ENCODE data around the gene PPA2.

Gene PPA2

DNA sequence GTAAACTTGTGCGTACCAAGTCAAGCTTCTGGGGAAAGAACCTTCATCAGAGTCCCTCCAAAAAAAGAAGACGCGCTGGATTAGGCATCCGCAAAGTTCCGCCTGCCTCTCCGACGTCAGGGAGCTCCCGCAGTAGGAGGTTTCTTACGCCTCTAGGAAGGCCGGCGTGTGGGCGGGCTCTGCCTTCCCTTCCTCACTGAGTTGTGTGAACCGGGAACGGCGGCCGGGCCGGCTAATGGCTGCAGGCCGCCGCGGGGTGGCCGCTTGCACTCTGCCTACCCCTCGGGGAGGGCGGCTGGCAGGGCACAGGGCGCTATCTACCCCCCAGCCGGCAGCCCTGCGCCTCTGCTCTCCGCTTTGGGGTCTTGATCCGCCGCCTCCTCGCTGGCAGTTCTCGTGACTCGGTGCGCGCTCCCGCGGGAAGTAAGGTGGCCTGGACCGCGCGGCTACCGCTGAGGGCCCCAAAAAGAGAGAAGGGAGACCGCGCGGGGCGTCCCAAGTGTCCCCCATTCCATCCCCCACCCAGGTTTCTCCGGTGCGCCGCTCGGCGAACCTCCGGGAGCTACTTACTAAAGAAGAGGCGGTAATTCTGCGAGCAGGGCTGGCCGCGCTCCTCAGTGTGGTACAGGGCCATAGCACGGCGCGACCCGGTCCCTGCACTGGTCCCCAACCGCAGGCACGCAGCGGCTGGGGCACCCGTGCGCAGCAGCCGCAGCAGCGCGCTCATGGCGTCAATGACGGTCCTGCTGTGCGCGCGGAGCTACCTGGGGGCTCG, at the start of gene PPA2:
Gene PPA2 (minus strand): TSS at position 739 of the 775 bp plus-strand sequence. CDS start 12 bp downstream, at position 727.
- Mint-ChIP-seq H3K27ac (peak within 1 kb of the TSS; percentile 98), H3K4me3 (peak within 1 kb of the TSS; percentile 96), H3K4me1 (peaks cover 43% of the 10 kb centered on the region), H3K27me3 (peaks cover 3% of the 10 kb centered on the region), H3K9me3 (no peaks in the 10 kb centered on the region), H3K36me3 (ENCODE audit: low read depth) (peaks cover 32% of the 10 kb centered on the region)
- ATAC-seq (peak; percentile 78), DNase-seq (peak; percentile 77)

DNA sequence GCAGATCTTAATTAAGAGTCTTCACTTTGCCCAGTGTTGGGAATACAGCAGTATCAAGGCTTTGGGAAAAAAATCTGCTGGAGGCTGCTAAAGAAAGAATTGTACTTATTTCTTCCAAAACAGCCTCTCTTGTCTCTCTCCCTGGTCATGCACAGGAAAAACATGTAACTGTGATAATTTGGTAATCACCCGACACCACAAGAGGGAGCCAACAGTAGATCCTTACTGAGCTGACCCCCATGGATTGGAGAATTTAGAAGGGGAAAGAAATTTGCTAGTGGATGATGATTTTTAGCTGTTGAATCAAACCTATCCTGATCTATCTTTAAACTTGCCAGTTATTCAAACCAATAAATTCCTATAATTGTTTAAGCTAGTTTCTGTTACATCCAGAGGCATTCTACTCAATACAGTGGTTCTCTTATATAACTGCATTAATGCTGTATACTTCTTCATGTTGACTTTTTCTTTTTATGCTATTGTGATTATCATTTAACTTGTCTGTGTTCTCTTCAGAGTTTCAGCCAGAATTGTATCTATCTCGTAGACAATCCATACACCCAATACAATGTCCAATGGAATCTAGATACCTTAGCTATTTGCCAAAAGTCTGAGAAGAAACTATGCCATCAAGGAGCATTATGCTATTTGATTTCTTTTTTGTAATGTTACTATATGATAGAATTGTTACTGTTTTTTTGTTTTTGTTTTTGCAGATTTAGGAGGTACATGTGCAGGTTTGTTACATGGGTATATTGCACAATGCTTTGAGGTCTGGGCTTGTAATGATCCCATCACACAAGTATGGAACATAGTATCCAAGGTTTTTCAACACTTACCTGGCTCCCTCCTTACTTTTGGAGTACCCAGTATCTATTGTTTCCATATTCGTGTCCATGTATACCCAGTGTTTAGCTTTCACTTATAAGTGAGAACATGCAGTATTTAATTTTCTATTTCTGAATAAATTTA, 47.2 kb upstream of the PPA2 start:
- ATAC-seq (peak; percentile 46), DNase-seq (no peak)
- Mint-ChIP-seq H3K27me3 (peaks cover 11% of the 10 kb centered on the region), H3K4me1 (no peaks in the 10 kb centered on the region), H3K27ac (no peak overlapping the region), H3K4me3 (no peak overlapping the region), H3K9me3 (no peaks in the 10 kb centered on the region), H3K36me3 (ENCODE audit: low read depth) (no peaks in the 10 kb centered on the region)

DNA sequence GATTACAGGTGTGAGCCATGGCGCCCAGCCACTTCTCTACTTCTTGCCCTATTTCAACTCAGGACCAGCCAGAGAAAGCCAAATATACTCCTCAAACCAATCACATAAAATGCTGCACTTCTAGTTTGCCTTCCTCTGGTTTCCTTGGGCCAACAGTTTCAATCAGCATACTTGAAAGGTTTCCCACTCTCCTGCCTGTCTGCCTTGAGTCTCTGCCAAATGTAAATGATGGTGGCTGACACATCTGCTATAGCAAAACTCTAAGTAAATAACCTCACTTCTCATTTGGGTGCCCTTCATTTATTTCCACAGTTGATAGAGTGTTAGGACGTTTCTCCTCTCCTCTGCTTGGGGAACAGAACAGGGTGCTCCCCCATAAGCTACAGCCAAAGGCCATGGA, 36.4 kb upstream of the PPA2 start:
- DNase-seq (no peak), ATAC-seq (no peak)
- Mint-ChIP-seq H3K4me3 (no peak overlapping the region), H3K36me3 (ENCODE audit: low read depth) (no peaks in the 10 kb centered on the region), H3K9me3 (peaks cover 4% of the 10 kb centered on the region), H3K4me1 (no peaks in the 10 kb centered on the region), H3K27ac (no peak overlapping the region), H3K27me3 (peaks cover 2% of the 10 kb centered on the region)

DNA sequence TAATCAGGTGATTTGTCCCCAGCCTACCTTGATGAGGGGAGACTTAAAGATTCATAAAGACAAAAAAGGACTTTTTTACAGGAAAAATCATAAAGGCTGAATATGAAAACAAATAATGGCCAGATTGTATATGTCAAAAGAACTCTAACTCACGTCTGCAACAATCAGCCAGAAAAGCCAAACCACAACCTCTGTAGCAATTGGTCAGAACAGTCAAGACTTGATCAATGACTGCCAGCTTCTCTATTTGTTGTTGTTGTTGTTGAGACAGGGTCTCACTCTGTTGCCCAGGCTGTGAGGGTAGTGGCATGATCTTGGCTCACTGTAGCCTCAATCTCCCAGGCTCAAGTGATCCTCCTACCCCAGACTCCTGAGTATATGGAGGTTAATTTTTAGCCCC, 35.9 kb upstream of the PPA2 start:
- Mint-ChIP-seq H3K36me3 (ENCODE audit: low read depth) (no peaks in the 10 kb centered on the region), H3K27ac (no peak overlapping the region), H3K4me1 (no peaks in the 10 kb centered on the region), H3K4me3 (no peak overlapping the region), H3K9me3 (no peaks in the 10 kb centered on the region), H3K27me3 (peaks cover 2% of the 10 kb centered on the region)
- ATAC-seq (no peak), DNase-seq (no peak)

DNA sequence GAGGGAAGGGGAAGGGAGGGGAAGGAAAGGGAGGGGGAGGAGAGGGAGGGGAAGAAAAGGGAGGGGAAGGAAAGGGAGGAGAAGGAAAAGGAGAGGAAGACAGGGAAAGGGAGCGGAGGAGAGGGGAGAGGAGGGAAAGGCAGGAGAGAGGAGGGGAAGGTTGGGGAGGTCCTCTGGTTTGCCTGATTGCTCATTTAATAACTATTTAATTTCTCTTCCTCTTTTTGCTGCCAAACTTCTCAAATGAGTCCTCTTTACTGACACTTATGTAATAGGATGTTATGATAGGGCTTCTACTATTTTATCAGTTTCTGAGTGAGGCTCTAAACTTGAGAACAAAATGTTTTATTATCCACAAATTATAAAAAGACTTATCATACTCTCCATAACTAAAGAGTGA, 35.4 kb upstream of the PPA2 start:
- Mint-ChIP-seq H3K27ac (no peak overlapping the region), H3K4me3 (no peak overlapping the region), H3K4me1 (no peaks in the 10 kb centered on the region), H3K9me3 (no peaks in the 10 kb centered on the region), H3K36me3 (ENCODE audit: low read depth) (no peaks in the 10 kb centered on the region), H3K27me3 (peaks cover 2% of the 10 kb centered on the region)
- ATAC-seq (no peak), DNase-seq (no peak)

DNA sequence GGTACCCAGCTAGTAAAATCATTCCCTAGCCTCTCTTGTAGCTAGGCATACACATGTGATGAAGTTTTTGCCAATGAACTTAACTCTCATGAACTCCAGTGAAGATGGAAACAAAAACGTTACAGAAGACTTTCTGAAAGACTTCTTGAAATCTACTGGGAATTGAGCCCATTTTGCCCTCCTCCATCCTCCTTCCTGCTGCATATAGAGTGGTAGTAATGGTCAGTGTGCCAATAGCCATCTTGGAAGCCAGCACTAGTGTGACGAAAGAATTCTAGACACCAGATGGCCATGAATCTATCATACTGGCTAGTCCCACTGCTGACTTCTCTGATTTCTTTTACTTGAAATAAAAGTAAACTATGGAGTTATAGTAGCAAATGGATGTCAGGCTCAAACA, 30.9 kb upstream of the PPA2 start:
- DNase-seq (no peak), ATAC-seq (no peak)
- Mint-ChIP-seq H3K4me1 (no peaks in the 10 kb centered on the region), H3K9me3 (no peaks in the 10 kb centered on the region), H3K4me3 (no peak overlapping the region), H3K36me3 (ENCODE audit: low read depth) (no peaks in the 10 kb centered on the region), H3K27me3 (no peaks in the 10 kb centered on the region), H3K27ac (no peak overlapping the region)

DNA sequence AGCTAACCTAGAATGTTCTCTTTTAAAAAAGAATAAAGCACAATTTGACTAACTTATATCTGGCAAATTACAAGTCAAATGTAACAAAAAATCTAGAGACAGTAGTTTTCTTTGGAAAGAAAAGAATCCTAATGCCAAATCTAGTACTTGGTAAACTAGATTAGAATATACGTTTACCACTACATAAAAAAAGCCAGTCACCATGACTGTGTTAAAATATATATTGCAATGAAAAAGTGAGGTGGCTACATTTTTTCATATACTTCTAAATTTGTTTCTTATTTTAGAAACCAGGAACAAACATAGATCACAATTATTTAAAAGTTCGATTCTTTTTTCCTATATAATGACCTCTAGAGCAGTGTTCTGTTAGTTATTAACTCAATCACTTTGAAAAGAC, 29.6 kb upstream of the PPA2 start:
- DNase-seq (no peak), ATAC-seq (no peak)
- no peaks in the 10 kb centered on the region for H3K27me3 Mint-ChIP-seq
- H3K36me3 Mint-ChIP-seq (ENCODE audit: low read depth): no peaks in the 10 kb centered on the region
- H3K4me3 Mint-ChIP-seq: no peak overlapping the region
- H3K27ac Mint-ChIP-seq: no peak overlapping the region
- H3K4me1 Mint-ChIP-seq: no peaks in the 10 kb centered on the region
- H3K9me3 Mint-ChIP-seq: no peaks in the 10 kb centered on the region

DNA sequence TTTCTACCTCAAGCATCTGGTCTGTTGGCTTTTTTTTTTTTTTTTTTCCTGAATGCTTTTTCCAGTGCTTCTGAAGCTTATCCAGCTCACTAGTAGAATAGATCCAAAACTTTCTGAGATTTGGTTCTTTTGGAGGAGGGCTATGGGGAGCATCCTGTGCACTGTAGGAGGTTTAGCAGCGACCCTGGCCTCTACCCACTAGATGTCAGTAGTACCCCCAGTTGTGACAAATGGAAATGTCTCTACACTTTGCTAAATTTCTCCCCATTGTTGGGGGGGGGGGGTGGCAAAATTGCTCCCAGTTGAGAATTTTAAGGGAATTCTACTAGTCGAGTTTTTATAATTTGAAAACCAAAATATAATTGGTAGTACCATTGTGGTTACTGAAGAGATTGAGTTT, 23.0 kb upstream of the PPA2 start:
- Mint-ChIP-seq H3K4me1 (no peaks in the 10 kb centered on the region), H3K27ac (no peak overlapping the region), H3K4me3 (no peak overlapping the region), H3K36me3 (ENCODE audit: low read depth) (no peaks in the 10 kb centered on the region), H3K27me3 (peaks cover 16% of the 10 kb centered on the region), H3K9me3 (peaks cover 9% of the 10 kb centered on the region)
- no peak for DNase-seq
- no peak for ATAC-seq

DNA sequence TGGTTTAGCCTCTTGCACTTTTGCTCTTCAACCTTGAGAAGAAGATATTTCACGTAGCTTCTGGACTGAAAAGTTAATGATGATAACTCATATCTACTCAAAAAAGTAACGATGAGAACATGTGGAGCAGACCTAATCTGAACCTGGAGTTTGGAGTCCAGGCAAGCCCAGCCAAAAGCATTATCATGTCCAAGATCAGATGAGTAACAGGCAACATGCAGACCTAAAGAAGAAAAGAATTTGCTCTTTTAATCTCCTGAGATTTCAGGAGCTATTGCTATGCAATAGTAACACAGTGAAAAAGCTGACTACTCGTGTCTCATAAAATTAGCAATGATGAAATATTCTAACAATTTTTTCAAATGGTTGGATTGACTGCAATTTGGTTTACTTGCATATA, 21.8 kb upstream of the PPA2 start:
- H3K4me1 Mint-ChIP-seq: no peaks in the 10 kb centered on the region
- H3K4me3 Mint-ChIP-seq: no peak overlapping the region
- no peak overlapping the region for H3K27ac Mint-ChIP-seq
- peaks cover 9% of the 10 kb centered on the region for H3K9me3 Mint-ChIP-seq
- ATAC-seq (no peak), DNase-seq (no peak)
- H3K27me3 Mint-ChIP-seq: peaks cover 16% of the 10 kb centered on the region
- H3K36me3 Mint-ChIP-seq (ENCODE audit: low read depth): no peaks in the 10 kb centered on the region

DNA sequence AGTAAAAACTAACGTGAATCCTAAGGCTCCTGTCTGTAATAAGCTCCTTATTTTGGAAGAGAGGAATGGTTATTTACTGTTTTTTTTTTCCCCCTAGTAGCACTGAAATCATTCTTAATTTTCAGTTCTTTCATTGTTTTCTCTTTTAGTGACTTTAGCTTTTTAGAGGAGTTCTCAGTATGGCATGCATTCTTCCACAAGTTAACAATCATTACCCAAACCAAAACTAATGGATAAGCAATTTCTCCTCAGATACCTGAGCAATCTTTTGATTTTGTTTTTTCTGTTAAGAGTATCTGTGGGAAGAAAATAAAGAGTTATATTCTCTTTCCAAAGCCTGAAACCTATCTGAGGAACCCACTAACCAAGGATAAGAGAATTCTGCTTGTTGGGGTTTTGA, 16.7 kb upstream of the PPA2 start:
- Mint-ChIP-seq H3K27me3 (peaks cover 20% of the 10 kb centered on the region), H3K9me3 (peaks cover 17% of the 10 kb centered on the region), H3K4me3 (no peak overlapping the region), H3K27ac (no peak overlapping the region), H3K36me3 (ENCODE audit: low read depth) (no peaks in the 10 kb centered on the region), H3K4me1 (no peaks in the 10 kb centered on the region)
- no peak for DNase-seq
- no peak for ATAC-seq

DNA sequence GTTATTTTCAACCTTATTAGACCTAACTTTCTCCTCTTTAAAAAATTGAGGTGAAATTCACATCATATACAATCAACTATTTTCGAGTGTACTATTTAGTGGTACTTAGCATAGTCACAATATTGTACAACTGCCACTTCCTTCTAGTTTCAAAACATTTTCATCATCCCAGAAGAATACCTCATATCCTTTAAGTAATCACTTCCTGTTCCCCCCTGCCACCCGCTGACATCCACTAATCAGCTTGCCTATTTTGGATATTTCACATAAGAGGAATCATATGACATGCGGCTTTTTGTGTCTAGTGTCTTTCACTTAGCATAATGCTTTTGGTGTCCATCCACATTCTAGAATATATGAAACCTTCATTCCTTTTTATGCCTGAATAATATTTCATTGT, 10.0 kb upstream of the PPA2 start:
- Mint-ChIP-seq H3K36me3 (ENCODE audit: low read depth) (no peaks in the 10 kb centered on the region), H3K27ac (no peak overlapping the region), H3K9me3 (peaks cover 10% of the 10 kb centered on the region), H3K4me1 (no peaks in the 10 kb centered on the region), H3K27me3 (peaks cover 9% of the 10 kb centered on the region), H3K4me3 (no peak overlapping the region)
- DNase-seq (no peak), ATAC-seq (no peak)

DNA sequence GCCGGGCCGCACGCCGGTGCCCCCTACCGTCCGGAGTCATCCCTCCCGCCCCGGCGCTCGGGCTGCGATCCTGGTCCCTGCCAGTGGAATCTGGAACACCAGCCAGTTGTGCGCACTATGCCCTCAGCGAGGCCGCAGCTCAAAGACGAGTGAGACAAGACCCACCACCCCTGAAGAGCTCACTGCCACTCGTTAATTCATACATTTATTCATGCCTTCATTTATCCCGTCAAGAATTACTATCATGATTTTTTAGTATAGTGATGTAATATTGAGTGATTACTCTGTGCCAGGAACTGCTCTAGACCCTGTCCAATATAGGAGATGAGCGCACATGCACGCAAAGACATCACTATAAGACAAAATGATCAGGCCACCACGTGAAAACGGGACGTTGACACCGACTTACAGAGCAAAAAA, 247 bp upstream of the PPA2 start:
- H3K36me3 Mint-ChIP-seq (ENCODE audit: low read depth): peaks cover 29% of the 10 kb centered on the region
- DNase-seq: peak; percentile 88
- H3K9me3 Mint-ChIP-seq: no peaks in the 10 kb centered on the region
- H3K4me3 Mint-ChIP-seq: peak overlapping the region; percentile 96
- H3K27me3 Mint-ChIP-seq: peaks cover 3% of the 10 kb centered on the region
- H3K27ac Mint-ChIP-seq: peak overlapping the region; percentile 36
- H3K4me1 Mint-ChIP-seq: peaks cover 38% of the 10 kb centered on the region
- ATAC-seq: no peak

DNA sequence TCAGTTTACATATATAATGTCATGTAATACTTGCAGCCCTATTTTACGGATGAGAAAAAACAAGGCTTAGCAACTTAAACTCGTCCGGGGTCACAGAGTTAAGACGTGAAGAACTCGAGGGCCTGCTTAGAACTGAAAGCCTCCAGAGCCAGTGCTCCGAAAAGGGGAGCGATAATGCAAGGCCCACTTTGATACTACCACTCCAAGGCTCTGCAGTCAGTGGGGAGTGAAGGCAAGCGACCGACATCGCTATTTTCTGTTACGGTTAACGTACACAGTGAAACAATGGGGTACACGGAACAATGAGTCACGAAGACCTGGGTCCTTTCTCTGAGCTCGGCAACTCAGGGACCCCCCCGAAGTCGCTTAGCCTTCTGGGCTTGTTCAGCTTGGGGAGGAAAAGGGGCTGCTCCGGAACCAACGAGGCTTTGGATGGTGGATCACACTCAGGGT, 965 bp downstream of the PPA2 start:
- no peaks in the 10 kb centered on the region for H3K9me3 Mint-ChIP-seq
- peaks cover 36% of the 10 kb centered on the region for H3K36me3 Mint-ChIP-seq (ENCODE audit: low read depth)
- H3K4me3 Mint-ChIP-seq: peak overlapping the region; percentile 96
- peak; percentile 83 for ATAC-seq
- peak; percentile 69 for DNase-seq
- H3K27me3 Mint-ChIP-seq: peaks cover 3% of the 10 kb centered on the region
- peaks cover 47% of the 10 kb centered on the region for H3K4me1 Mint-ChIP-seq
- H3K27ac Mint-ChIP-seq: peak overlapping the region; percentile 98

DNA sequence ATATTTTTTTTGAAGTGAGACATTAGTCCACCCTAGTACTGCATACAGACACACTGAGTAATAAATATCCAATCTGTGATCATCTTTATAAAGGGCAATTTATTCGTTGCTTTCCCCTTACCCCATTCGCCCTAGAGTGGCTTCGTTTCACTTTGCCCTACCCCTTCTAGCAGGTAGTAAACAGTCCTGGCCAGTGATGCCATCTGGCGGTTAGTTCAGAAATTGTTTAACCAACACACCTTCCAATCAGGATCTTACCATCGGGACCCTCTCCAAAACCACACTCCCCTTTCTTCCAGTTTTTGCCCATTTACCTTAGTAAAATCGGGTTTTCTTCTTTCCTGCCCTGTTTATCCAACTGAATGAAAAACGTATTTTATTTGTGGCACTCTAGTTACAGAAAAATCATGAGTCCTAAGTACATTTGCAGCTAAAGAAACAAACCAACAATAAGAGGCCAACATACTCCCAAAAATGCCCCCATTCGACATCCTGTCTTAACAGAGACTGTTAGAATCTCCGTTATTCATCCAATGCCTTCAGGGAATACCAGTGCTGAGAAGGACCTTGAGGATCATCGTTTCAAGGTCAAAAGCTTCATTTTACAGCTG, 2.2 kb downstream of the PPA2 start:
- Mint-ChIP-seq H3K27ac (peak overlapping the region; percentile 98), H3K27me3 (peaks cover 3% of the 10 kb centered on the region), H3K36me3 (ENCODE audit: low read depth) (peaks cover 46% of the 10 kb centered on the region), H3K4me1 (peaks cover 54% of the 10 kb centered on the region), H3K9me3 (no peaks in the 10 kb centered on the region), H3K4me3 (peak overlapping the region; percentile 96)
- DNase-seq: peak; percentile 68
- peak; percentile 28 for ATAC-seq
